GM18858 (cell line): ENCODE measurements around the gene RAB31.
"Not testable (repeated sequence)": the region's sequence is repeated elsewhere in the genome, so short reads cannot be mapped to it uniquely, and the experiment has no call there.

ENCODE experiments used
- ATAC-seq: cut with Tn5 transposase; IDR thresholded peaks from one replicate; pipeline ENCODE4 v1.9.1; 2021; ENCODE audit not compliant: unreplicated experiment

The RAB31 gene

GRCh38 chr18:9708057-9708433 is at the start of gene RAB31:
Gene RAB31, plus strand, starts transcription at chr18:9708301. Its CDS starts 105 bp downstream, at chr18:9708406.
- ATAC-seq = no peak

GRCh38 chr18:9659499-9660375 is 48.4 kb upstream of the RAB31 start:
- ATAC-seq = no peak

GRCh38 chr18:9661564-9661963 is 46.5 kb upstream of the RAB31 start:
- ATAC-seq = no peak

- no peak for ATAC-seq
Measured at GRCh38 chr18:9663377-9663776, 44.7 kb upstream of the RAB31 start.

- no peak for ATAC-seq
Measured at GRCh38 chr18:9665314-9665713, 42.8 kb upstream of the RAB31 start.

- ATAC-seq = no peak
Measured at GRCh38 chr18:9666548-9666947, 41.6 kb upstream of the RAB31 start.

- no peak for ATAC-seq
Measured at GRCh38 chr18:9669016-9669415, 39.1 kb upstream of the RAB31 start.

- ATAC-seq = no peak
Measured at GRCh38 chr18:9671214-9671613, 36.9 kb upstream of the RAB31 start.

- peak; percentile 95 for ATAC-seq
Measured at GRCh38 chr18:9673296-9674251, 34.5 kb upstream of the RAB31 start.

- ATAC-seq = not testable (repeated sequence)
Measured at GRCh38 chr18:9678216-9678615, 29.9 kb upstream of the RAB31 start.

- ATAC-seq = no peak
Measured at GRCh38 chr18:9679125-9679524, 29.0 kb upstream of the RAB31 start.

GRCh38 chr18:9681217-9681616 is 26.9 kb upstream of the RAB31 start:
- no peak for ATAC-seq

GRCh38 chr18:9682572-9682971 is 25.5 kb upstream of the RAB31 start:
- ATAC-seq = no peak

GRCh38 chr18:9683418-9684396 is 24.4 kb upstream of the RAB31 start:
- ATAC-seq = no peak

- no peak for ATAC-seq
Measured at GRCh38 chr18:9684881-9685614, 23.1 kb upstream of the RAB31 start.

- ATAC-seq = no peak
Measured at GRCh38 chr18:9685615-9685890, 22.5 kb upstream of the RAB31 start.

GRCh38 chr18:9688036-9688741 is 19.9 kb upstream of the RAB31 start:
- no peak for ATAC-seq

- no peak for ATAC-seq
Measured at GRCh38 chr18:9689253-9689652, 18.8 kb upstream of the RAB31 start.

GRCh38 chr18:9690418-9691188 is 17.5 kb upstream of the RAB31 start:
- ATAC-seq = no peak
